Measurements from ENCODE around the gene LENEP.

DNA sequence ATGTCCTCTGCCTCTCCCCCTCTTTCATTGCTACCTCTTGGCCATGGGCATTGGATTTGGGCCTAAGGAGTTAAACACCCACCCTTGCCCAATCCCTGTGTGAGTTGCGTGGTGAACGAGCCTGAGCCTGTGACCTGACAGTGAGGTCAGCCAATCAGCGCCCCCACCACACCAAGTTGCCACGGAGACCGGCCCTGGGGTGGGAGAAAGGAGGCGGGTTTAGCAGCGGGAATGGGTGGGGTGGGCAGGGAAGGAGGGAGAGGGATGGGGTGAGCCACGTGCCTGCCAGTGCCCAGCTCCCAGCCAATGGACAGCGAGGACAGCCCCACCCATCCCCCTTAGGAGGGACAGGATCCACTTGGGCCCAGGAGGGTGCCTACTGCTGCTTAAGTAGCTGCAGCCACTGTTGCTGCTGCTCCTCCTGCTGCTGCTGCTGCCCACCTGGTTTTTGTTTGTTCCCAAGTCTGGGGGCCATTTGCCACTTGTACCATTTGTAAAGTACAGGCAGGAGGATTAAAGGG lies 18.7 kb downstream of the LENEP start:
- TF ChIP-seq, protein P1, sequence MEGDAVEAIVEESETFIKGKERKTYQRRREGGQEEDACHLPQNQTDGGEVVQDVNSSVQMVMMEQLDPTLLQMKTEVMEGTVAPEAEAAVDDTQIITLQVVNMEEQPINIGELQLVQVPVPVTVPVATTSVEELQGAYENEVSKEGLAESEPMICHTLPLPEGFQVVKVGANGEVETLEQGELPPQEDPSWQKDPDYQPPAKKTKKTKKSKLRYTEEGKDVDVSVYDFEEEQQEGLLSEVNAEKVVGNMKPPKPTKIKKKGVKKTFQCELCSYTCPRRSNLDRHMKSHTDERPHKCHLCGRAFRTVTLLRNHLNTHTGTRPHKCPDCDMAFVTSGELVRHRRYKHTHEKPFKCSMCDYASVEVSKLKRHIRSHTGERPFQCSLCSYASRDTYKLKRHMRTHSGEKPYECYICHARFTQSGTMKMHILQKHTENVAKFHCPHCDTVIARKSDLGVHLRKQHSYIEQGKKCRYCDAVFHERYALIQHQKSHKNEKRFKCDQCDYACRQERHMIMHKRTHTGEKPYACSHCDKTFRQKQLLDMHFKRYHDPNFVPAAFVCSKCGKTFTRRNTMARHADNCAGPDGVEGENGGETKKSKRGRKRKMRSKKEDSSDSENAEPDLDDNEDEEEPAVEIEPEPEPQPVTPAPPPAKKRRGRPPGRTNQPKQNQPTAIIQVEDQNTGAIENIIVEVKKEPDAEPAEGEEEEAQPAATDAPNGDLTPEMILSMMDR (IDR thresholded peaks at IDR 0.05 in 2 of 3, conservative IDR thresholded peaks at IDR 0.05 in 1 of 3; ENCODE audit: borderline replicate concordance in 1 of 3, insufficient read depth in 1 of 3, low read depth in 2 of 3, low read length in 2 of 3) = no peak
- TF ChIP-seq EZH2phosphoT487 (IDR thresholded peaks at IDR 0.05; ENCODE audit: borderline replicate concordance) (no peak), ZFX (IDR thresholded peaks at IDR 0.05) (no peak), ZNF274 (IDR thresholded peaks at IDR 0.05; ENCODE audit: low read depth, low read length) (no peak), EGR1 (IDR thresholded peaks at IDR 0.05; ENCODE audit: low read depth) (no peak)
- TF ChIP-seq, protein P2, sequence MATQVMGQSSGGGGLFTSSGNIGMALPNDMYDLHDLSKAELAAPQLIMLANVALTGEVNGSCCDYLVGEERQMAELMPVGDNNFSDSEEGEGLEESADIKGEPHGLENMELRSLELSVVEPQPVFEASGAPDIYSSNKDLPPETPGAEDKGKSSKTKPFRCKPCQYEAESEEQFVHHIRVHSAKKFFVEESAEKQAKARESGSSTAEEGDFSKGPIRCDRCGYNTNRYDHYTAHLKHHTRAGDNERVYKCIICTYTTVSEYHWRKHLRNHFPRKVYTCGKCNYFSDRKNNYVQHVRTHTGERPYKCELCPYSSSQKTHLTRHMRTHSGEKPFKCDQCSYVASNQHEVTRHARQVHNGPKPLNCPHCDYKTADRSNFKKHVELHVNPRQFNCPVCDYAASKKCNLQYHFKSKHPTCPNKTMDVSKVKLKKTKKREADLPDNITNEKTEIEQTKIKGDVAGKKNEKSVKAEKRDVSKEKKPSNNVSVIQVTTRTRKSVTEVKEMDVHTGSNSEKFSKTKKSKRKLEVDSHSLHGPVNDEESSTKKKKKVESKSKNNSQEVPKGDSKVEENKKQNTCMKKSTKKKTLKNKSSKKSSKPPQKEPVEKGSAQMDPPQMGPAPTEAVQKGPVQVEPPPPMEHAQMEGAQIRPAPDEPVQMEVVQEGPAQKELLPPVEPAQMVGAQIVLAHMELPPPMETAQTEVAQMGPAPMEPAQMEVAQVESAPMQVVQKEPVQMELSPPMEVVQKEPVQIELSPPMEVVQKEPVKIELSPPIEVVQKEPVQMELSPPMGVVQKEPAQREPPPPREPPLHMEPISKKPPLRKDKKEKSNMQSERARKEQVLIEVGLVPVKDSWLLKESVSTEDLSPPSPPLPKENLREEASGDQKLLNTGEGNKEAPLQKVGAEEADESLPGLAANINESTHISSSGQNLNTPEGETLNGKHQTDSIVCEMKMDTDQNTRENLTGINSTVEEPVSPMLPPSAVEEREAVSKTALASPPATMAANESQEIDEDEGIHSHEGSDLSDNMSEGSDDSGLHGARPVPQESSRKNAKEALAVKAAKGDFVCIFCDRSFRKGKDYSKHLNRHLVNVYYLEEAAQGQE (IDR thresholded peaks at IDR 0.05; ENCODE audit: low read depth) = no peak
- TF ChIP-seq, protein P3, sequence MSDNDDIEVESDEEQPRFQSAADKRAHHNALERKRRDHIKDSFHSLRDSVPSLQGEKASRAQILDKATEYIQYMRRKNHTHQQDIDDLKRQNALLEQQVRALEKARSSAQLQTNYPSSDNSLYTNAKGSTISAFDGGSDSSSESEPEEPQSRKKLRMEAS (IDR thresholded peaks at IDR 0.05) = no peak

All from HCT116 (cell line).